Liver (tissue), 3 donors: ENCODE data around the gene CRIP1.

Experiments
- FOXA1 ChIP-seq: IDR thresholded peaks from 2 replicates; pipeline ENCODE4 v1.6.1; 2016; ENCODE audit warnings: antibody characterized with exemption
- FOXA2 ChIP-seq: IDR thresholded peaks from 2 replicates; pipeline ENCODE4 v1.6.1; 2016; ENCODE audit warnings: antibody characterized with exemption
- GABPA ChIP-seq, 2 donors: IDR thresholded peaks in 1 of 2; conservative IDR thresholded peaks in 1 of 2; 2 replicates each; pipeline ENCODE4 v1.6.1; 2016; ENCODE audit warnings: antibody characterized with exemption in 2 of 2, mild to moderate bottlenecking in 1 of 2, moderate library complexity in 1 of 2
- HNF4G ChIP-seq: IDR thresholded peaks from 2 replicates; pipeline ENCODE4 v1.6.1; 2016; ENCODE audit warnings: antibody characterized with exemption
- JUND ChIP-seq, 2 donors: IDR thresholded peaks; 2 replicates each; pipeline ENCODE4 v1.6.1; 2016; ENCODE audit warnings: antibody characterized with exemption in 2 of 2
- NR2F2 ChIP-seq: IDR thresholded peaks from 2 replicates; pipeline ENCODE4 v1.6.1; 2016; ENCODE audit warnings: antibody characterized with exemption
- RAD21 ChIP-seq, 2 donors: IDR thresholded peaks; 2 replicates each; pipeline ENCODE4 v1.6.1; 2016; ENCODE audit warnings: antibody characterized with exemption in 2 of 2, mild to moderate bottlenecking in 2 of 2
- RXRA ChIP-seq, 2 donors: IDR thresholded peaks; 2 replicates each; pipeline ENCODE4 v1.6.1; 2017 to 2018; ENCODE audit warnings: antibody characterized with exemption in 2 of 2, mild to moderate bottlenecking in 1 of 2
- SP1 ChIP-seq: IDR thresholded peaks from 2 replicates; pipeline ENCODE4 v1.6.1; 2018; ENCODE audit warnings: antibody characterized with exemption, mild to moderate bottlenecking
- TF ChIP-seq, protein P1 (sequence below): fragments of 150-350 bp; IDR thresholded peaks from 2 replicates; pipeline ENCODE4 v1.5.1; 2017; ENCODE audit warnings: improper control_type of control experiment, low read depth, low read length; ENCODE audit not compliant: missing input control
- TF ChIP-seq, protein P2 (sequence below): IDR thresholded peaks from 2 replicates; pipeline ENCODE4 v1.6.1; 2016; ENCODE audit warnings: antibody characterized with exemption
- TF ChIP-seq, protein P3 (sequence below): IDR thresholded peaks from 2 replicates; pipeline ENCODE4 v1.6.1; 2016; ENCODE audit warnings: antibody characterized with exemption
- TF ChIP-seq, protein P4 (sequence below): IDR thresholded peaks from 2 replicates; pipeline ENCODE4 v1.6.1; 2016; ENCODE audit warnings: antibody characterized with exemption, mild to moderate bottlenecking
- donor health status: healthy.
- donor health status: healthy.

DNA sequence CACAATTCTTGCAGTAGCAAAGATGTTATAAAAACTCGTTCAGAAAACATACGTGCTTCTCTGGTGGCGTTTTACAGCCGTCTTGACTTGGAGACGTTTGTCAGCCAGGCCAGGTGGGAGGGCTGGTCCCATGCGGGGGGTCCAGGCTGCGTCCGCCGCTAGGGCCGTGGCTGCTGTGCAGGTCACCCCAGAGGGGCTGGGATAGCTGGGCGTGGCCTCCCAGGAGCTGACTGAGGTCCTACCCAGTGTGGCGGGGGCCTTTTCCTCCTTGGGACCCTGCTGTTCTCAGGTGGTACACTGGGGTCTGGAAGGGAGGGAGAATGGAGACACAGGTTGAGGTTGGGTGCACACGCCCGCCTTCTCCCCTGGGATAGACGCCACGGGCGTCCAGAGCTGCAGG is 41.8 kb upstream of the CRIP1 start:
- TF ChIP-seq, protein P1, sequence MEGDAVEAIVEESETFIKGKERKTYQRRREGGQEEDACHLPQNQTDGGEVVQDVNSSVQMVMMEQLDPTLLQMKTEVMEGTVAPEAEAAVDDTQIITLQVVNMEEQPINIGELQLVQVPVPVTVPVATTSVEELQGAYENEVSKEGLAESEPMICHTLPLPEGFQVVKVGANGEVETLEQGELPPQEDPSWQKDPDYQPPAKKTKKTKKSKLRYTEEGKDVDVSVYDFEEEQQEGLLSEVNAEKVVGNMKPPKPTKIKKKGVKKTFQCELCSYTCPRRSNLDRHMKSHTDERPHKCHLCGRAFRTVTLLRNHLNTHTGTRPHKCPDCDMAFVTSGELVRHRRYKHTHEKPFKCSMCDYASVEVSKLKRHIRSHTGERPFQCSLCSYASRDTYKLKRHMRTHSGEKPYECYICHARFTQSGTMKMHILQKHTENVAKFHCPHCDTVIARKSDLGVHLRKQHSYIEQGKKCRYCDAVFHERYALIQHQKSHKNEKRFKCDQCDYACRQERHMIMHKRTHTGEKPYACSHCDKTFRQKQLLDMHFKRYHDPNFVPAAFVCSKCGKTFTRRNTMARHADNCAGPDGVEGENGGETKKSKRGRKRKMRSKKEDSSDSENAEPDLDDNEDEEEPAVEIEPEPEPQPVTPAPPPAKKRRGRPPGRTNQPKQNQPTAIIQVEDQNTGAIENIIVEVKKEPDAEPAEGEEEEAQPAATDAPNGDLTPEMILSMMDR: no peak
- TF ChIP-seq NR2F2: no peak
- TF ChIP-seq, protein P2, sequence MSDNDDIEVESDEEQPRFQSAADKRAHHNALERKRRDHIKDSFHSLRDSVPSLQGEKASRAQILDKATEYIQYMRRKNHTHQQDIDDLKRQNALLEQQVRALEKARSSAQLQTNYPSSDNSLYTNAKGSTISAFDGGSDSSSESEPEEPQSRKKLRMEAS: no peak
- TF ChIP-seq, protein P3, sequence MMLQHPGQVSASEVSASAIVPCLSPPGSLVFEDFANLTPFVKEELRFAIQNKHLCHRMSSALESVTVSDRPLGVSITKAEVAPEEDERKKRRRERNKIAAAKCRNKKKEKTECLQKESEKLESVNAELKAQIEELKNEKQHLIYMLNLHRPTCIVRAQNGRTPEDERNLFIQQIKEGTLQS: no peak
- TF ChIP-seq RAD21 (IDR thresholded peaks at IDR 0.05): no peak
- no peak for TF ChIP-seq JUND (IDR thresholded peaks at IDR 0.05)
- TF ChIP-seq, protein P4, sequence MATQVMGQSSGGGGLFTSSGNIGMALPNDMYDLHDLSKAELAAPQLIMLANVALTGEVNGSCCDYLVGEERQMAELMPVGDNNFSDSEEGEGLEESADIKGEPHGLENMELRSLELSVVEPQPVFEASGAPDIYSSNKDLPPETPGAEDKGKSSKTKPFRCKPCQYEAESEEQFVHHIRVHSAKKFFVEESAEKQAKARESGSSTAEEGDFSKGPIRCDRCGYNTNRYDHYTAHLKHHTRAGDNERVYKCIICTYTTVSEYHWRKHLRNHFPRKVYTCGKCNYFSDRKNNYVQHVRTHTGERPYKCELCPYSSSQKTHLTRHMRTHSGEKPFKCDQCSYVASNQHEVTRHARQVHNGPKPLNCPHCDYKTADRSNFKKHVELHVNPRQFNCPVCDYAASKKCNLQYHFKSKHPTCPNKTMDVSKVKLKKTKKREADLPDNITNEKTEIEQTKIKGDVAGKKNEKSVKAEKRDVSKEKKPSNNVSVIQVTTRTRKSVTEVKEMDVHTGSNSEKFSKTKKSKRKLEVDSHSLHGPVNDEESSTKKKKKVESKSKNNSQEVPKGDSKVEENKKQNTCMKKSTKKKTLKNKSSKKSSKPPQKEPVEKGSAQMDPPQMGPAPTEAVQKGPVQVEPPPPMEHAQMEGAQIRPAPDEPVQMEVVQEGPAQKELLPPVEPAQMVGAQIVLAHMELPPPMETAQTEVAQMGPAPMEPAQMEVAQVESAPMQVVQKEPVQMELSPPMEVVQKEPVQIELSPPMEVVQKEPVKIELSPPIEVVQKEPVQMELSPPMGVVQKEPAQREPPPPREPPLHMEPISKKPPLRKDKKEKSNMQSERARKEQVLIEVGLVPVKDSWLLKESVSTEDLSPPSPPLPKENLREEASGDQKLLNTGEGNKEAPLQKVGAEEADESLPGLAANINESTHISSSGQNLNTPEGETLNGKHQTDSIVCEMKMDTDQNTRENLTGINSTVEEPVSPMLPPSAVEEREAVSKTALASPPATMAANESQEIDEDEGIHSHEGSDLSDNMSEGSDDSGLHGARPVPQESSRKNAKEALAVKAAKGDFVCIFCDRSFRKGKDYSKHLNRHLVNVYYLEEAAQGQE: no peak
- TF ChIP-seq RXRA (IDR thresholded peaks at IDR 0.05): no peak
- TF ChIP-seq FOXA1: no peak
- TF ChIP-seq SP1: no peak
- TF ChIP-seq GABPA (IDR thresholded peaks at IDR 0.05 in 1 of 2, conservative IDR thresholded peaks at IDR 0.05 in 1 of 2): no peak
- TF ChIP-seq HNF4G: no peak
- TF ChIP-seq FOXA2: no peak
